Inflammatory macrophage treated with lipopolysaccharide for 4 hours (primary cell): Measurements from ENCODE around the gene RNU6-1.

Source experiments
- DNase-seq: peaks from one replicate; pipeline ENCODE4 v3.0.0-alpha.2; 2020

RNU6-1 gene

GRCh38 chr15:67855842-67856241, 16.0 kb upstream of the RNU6-1 start:
- DNase-seq: no peak

GRCh38 chr15:67854358-67854757, 14.5 kb upstream of the RNU6-1 start:
- DNase-seq: no peak

GRCh38 chr15:67853454-67853853, 13.6 kb upstream of the RNU6-1 start:
- DNase-seq: no peak

- DNase-seq: no peak
Measured at GRCh38 chr15:67852418-67852817, 12.6 kb upstream of the RNU6-1 start.

- peak; percentile 87 for DNase-seq
Measured at GRCh38 chr15:67850994-67851571, 11.2 kb upstream of the RNU6-1 start.

GRCh38 chr15:67850336-67850735, 10.5 kb upstream of the RNU6-1 start:
- DNase-seq: no peak

- no peak for DNase-seq
Measured at GRCh38 chr15:67849538-67849937, 9.7 kb upstream of the RNU6-1 start.

- DNase-seq: no peak
Measured at GRCh38 chr15:67845974-67846373, 6.1 kb upstream of the RNU6-1 start.

GRCh38 chr15:67843571-67844387, 3.9 kb upstream of the RNU6-1 start:
- no peak for DNase-seq

GRCh38 chr15:67843092-67843501, 3.3 kb upstream of the RNU6-1 start:
- DNase-seq: no peak

- no peak for DNase-seq
Measured at GRCh38 chr15:67841513-67841762, 1.6 kb upstream of the RNU6-1 start.

GRCh38 chr15:67840749-67841512, 1.1 kb upstream of the RNU6-1 start:
- peak; percentile 40 for DNase-seq

GRCh38 chr15:67839499-67839928, 331 bp downstream of the RNU6-1 start:
- DNase-seq: peak; percentile 79

- peak; percentile 73 for DNase-seq
Measured at GRCh38 chr15:67838789-67839332, 984 bp downstream of the RNU6-1 start.

GRCh38 chr15:67836955-67837354, 2.9 kb downstream of the RNU6-1 start:
- DNase-seq: no peak

- DNase-seq: peak; percentile 55
Measured at GRCh38 chr15:67836477-67836876, 3.4 kb downstream of the RNU6-1 start.

- DNase-seq: no peak
Measured at GRCh38 chr15:67836134-67836455, 3.8 kb downstream of the RNU6-1 start.

- DNase-seq: peak; percentile 37
Measured at GRCh38 chr15:67835297-67836133, 4.3 kb downstream of the RNU6-1 start.

GRCh38 chr15:67834581-67835296, 5.1 kb downstream of the RNU6-1 start:
- DNase-seq: no peak

GRCh38 chr15:67833710-67834511, 5.9 kb downstream of the RNU6-1 start:
- no peak for DNase-seq
